Activated CD4-positive, alpha-beta T cell treated with anti-CD3 and anti-CD28 coated beads for 1 hour (primary cell): Measurements from ENCODE around the gene TUBGCP6.
"Not testable (repeated sequence)": the region's sequence is repeated elsewhere in the genome, so short reads cannot be mapped to it uniquely, and the experiment has no call there.

Source experiments
- DNase-seq: peaks from one replicate; pipeline ENCODE4 v3.0.0-alpha.2; 2020

The TUBGCP6 gene

DNA sequence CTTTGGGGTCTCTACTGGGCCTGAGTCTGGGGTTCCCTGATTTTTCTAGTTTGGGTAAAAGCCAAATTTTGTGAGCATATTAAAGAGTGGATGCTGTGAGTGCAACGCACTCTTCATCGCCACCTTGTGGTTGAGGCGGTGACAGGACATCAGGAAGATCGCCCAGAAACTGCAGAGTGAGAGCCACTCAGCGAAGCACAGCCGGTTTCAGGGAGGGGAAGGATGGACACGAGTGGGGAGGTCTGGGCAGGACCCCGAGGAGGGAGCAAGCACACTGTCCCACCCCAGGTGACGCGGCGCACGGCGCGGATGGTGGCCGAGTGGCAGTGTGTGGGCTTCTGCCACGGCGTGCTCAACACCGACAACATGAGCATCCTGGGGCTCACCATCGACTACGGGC is 34.9 kb downstream of the TUBGCP6 start:
- peak; percentile 60 for DNase-seq

DNA sequence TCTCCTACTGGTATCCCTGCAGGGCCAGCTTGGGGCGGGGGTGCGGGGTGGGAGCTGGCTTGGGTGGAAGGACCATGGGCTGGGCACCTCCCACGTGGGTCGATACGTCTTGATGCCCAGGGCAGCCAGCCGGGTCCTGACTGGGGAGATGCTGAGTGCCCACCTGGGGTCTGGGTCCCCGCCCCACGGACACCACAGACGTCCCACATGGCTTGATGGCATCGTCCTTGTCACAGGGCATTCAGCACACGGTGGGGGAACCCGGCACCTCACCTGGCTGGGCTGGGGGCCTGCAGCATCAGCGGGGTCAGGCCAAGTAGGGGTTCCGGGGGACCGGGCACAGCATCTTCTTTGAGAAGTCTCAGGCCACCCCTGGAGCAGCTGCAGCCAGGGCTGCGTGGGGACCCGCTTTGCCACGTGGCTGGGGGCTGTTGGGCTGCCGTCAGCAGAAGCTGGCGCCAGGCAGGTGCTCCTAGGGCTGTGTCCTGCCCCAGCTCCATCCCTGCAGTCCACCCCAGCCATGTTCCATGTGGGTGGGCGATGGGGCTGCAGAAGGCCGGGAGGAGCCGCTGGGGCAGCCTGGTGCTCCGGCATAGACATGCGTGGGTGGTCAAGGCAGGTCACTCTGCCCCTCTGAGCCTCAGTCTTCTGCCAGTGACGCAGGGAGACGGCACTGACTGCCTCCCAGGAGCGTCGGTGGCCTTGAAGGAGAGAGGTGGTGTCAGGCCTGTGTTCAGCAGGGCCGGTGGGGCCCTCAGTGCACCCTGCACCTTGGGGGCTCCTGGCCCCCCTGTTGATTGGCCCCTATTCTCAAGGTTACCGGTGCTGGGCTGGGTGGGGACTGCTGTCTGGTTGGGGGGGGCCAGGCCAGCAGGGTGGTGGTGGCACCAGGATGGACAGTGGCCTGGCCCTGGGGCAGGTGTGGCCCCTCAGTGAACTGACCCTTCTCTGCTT is 35.6 kb downstream of the TUBGCP6 start:
- DNase-seq, result no peak

DNA sequence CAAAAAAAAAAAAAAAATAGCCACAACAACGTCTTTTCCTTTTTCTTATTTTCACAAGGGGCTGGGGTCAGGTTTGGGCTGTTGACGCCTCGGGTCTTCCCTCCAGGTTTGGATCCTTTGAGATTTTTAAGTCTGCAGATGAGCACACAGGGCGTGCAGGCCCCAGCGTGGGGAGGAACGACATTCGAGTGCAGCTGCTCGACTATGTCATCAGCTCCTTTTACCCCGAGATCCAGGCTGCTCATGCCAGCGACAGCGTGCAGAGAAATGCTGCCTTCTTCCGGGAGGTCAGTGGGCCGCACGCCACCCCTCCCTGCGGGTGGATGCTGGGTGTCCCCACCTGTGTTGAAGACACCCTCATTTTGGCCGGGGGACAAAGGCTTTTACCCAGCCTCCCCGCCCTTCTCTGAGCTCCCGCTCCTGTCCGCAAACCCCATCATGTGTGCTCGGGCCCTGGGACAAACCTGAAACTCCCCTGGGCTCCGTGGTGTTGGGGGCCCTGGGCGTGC is 36.3 kb downstream of the TUBGCP6 start:
- no peak for DNase-seq

DNA sequence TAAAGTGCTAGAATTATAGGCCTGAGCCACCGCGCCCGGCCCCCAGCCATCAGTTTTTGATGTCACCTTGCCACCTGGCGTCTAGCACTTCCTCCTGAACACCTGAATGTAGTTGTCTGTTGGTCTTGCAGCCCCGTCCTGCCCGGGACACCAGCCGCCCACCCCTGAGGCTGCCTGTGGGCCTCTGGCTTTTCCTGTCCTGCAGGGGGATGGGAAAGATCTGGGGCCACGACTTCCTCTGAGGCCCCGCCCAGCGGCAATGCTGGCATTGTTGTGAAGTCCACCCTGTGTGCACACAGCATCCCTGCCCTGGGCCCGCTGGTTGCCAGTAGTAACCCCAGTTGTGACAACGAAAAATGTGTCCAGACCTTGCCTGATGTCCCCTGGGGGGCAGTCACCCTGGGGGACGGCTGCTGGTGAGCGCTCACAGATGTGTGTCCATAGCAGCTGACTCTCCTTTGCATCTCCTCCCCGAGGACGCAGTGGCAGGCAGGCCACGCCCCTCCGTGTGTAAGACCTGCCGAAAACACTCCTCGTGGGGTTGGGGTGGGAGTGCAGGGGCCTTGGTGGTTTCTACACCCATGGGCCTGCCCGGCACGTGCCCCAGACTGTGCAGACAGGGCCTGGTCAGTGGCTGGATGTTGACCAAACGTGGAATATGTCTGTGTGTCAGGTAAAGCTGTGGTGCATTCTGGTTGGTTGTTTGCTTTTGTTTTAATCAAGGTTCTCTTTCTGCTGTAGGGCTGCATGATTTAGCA is 37.3 kb downstream of the TUBGCP6 start:
- DNase-seq, result no peak

DNA sequence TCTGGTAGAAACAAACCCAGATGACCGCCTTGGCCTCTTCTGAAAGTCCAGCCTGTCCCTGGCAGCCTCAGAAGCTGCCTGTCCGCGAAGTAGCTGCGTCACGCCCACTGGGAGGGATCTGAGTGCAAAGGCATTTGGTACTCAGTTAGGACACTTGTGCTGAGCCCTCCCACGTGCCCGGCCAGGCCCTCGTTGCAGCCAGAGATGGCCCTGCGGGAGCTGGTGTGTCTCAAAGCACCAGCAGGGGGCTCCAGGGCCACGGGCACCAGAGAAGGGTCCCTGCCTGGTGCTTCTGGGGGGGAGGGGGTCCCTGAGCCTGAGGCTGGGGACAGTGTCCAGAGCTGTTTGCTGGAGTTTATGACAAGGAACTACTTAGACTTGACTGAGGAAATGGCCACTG is 38.2 kb downstream of the TUBGCP6 start:
- no peak for DNase-seq

DNA sequence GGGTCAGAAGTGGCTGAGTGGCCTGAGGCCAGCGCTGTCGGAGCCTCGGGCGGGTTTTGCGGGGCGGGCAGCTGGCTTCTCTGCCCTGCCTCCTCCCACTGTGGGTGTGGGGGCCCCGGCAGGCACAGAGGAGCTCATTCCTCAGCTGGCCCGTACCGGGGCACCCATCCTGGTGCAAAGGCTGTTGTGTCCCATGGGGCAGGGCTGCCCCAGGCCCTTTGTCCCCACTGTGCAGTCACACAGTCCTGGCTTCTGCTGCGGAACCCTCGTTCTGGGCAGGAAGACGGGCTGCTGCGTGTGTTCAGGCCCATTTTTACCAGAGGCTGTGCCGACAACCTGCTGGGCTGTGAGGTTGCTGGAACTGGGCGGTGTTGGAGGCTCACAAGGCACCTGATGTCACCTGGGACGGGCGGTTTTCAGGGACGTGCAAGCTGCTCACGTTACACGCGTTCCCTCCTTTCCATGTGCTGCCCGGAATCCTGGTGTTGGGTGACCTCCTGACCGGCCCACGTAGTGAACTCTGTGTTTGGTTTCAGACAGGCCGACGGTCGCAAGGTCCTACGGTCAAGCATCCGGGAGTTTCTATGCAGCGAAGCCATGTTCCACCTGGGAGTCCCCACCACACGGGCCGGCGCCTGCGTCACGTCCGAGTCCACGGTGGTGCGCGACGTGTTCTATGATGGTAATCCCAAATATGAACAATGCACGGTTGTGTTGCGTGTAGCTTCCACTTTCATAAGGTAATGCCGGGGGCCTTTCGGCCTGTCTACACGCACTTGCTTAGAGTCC is 38.8 kb downstream of the TUBGCP6 start:
- DNase-seq, result no peak

DNA sequence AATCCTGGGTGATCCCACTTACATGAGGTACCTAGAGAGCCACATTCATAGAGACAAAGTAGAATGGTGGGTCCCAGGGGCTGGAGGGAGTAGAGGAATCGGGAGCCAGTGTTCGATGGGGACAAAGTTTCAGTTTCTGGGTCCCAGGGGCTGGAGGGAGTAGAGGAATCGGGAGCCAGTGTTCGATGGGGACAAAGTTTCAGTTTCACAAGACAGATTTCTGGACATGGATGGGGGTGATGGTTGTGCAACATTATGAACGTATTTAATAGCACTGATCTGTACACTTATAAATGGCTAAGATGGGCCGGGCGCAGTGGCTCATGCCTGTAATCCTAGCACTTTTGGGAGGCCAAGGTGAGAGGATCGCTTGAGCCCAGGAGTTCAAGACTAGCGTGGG is 39.8 kb downstream of the TUBGCP6 start:
- not testable (repeated sequence) for DNase-seq

DNA sequence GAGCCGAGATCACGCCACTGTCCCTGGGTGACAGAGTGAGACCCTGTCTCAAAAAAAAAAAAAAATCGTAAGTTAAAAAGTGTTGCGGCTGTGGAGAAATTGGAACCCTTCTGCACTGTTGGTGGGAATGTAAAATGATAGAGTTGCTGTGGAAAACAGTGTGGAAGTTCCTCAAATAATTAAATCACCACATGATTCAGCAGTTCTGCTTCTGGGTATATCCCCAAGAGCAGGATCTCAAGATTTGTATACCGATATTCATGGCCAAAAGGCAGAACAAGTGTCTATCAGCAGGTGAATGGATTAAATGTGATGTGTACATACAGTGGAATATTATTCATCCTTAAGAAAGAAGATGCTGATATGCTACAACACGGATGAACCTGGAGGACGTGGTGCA is 40.3 kb downstream of the TUBGCP6 start:
- no peak for DNase-seq

DNA sequence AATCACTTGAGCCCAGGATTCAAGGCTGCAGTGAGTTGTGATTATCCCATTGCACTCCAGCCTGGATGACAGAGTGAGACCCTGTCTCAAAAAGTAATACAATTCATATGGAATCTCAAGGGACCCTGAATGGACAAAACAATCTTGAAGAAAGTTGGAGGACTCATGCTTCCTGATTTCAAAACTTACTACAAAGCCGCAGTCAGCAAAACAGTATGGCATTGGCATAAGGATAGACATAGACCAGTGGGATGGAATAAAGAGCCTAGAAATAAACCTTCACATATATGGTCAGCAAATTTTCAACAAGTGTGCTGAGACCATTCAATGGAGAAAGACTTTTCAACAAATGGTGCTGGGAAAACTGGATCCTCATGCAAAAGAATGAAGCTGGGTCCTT is 41.5 kb downstream of the TUBGCP6 start:
- no peak for DNase-seq

DNA sequence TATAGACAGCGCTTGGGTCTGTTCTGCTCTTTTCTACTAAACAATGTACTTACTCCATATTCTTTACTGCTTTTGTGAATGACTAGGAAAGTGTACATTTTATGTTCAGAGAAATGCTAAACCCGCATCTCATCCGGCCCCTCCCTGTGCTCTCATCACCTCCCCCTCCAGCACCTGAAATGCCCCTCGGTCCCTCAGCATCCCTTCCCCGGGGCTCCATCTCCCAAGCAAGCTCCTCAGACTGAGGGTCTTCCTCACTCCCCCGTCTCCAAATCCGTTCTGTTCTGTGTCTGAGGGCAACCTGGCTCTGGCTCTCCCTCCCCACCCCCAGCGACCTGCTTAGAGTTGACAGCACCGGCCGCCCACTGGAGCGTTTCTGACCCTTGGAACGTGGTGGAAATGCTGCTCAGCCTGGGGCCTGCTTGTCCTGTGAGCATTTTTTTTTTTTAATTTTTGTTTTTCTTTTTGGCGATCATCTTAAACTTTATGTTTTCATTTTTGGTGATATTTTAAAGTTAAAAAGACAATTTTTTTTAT is 42.6 kb downstream of the TUBGCP6 start:
- no peak for DNase-seq

DNA sequence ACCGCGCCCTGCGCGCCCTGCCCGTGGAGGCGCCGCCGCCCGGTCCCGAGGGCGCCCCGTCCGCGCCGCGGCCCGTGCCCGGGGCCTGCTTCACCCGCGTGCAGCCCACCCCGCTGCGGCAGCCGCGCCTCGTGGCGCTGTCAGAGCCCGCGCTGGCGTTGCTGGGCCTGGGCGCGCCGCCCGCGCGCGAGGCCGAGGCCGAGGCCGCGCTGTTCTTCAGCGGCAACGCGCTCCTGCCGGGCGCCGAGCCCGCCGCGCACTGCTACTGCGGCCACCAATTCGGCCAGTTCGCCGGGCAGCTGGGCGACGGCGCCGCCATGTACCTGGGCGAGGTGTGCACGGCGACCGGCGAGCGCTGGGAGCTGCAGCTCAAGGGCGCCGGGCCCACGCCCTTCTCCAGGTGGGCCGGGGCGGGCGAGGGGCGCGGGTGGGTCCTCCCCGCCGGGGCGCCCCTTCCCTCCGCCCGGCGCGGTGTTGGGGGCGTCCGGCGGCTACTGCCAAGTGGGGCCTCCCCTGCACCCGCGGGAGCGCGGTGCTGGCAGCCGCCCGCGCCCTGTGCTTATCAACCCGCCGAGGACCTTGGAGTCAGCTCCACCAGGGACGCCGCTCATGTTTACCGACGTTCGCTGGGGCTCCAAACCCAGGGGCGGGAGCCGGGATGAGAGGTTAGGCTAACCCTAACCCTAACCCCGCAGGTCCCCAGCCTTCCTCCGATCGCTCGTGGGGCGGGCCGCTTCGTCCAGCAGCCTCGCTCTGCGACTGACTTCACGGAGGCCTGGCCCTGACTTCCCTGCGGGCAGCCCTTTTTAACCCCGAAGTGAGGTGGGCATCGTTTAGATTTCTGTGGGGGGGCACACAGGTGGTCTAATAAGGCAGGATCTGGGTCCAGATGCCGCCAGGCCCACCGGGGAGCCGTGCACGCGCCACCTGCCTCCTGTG is 43.4 kb downstream of the TUBGCP6 start:
- no peak for DNase-seq

DNA sequence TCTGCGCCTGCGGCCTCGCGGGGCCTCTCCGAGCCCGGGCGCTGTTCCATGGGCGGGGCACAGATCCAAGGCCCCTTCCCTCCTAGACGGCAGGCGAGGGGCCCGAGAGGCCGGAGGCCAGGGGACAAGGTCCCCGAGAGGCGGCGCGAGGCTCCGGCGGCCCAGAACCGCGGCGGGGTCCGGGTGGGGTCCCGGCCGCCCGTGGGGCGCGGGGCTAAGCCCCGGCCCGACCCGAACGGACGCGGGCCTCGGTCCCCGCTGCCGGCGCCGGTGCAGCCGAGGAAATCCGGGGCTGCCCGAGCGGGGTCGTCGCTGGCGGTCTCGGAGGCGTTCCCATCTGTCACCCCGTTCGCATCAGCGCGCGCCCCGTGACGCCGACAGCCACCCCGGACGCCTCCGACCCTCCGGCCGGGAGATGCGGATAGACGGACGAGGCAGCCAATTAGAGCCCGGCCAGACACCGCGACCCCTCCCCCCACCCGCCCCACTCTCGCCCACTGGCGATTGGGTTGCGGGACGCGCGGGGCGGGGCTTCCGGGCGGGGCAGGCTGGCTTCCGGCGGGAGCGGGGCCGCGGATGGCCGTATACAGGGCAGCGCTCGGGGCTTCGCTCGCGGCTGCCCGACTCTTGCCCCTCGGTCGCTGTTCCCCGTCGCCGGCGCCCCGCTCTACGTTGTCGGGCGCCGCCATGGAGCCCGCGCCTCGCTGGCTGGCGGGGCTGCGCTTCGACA is 44.2 kb downstream of the TUBGCP6 start, which contains the start of gene SELENOO:
TSS of gene SELENOO (plus strand) at position 551 of the 730 bp plus-strand sequence. CDS start at position 577, 26 bp downstream.
- DNase-seq, result peak; percentile 83

DNA sequence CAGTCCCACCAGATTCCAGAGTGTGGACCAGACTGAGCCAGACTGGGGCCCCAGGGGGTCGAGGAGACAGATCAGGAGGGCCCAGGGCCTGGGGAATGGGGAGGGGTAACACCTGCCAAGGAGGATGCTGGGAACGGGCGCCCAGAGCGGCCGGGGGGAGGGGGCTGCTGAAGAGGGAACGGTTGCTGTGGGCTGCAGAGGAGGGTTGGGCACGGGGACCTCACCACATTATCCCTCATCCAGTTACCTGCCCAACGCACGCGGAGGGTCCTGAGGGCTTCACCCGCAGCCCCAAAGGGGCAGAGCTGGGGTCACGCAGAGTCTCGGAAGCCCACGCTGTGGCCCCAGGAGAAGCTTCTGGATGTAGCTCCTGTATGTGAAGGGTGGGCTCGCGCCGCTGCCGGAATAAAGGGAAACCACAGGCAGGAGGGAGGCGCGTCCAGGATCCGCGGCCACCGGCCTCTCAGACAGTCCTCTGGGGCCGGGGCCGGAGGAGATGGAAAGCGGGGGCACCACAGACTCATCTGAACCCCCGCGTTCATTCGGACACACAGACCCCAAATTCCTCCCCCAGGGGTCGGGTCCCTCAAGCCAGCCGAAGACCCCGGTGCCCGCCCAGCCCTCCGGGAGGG is 44.9 kb downstream of the TUBGCP6 start:
- DNase-seq, result no peak

DNA sequence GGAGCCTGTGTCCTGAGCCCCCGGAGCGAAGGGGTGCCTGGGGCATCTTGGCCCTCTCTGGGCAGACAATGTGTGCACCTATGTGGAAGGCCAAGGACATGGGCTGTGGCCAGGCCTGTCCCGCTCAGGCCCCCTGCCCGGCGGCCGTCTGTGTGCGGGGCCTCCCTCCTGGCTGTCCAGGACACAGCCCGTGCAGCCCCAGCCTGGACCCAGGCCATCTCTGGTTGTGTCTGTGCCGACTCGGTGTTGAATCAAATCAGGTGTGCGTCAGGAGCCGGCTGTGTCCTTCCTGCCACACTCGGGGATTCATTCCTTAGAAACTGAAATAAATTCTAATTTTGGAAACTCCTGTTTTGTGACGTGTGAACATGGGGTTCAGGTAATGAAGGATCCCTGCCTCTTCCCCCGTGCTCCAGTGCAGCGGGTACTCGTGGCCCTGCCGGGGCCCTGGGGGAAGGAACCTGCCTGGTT is 45.5 kb downstream of the TUBGCP6 start:
- DNase-seq, result no peak

DNA sequence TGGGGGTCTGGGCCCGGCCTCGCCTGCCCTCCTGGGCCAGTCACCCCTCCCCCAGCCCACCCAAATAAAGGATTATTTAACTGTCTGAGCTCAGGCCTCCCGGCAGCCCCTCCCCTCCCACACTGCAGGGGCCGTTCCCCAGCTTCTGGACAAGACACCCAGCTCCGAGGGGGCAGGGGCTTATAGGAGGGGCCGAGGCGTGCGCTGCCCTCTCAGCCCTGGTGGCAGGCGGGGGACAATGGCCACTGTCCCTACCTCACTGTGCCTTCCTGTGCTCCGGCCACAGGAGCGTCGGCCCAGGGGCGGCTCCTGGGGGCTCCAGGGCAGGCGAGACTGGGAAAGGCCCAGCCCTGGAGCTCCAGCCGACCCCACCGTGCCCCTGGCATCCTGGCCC is 46.2 kb downstream of the TUBGCP6 start:
- no peak for DNase-seq

DNA sequence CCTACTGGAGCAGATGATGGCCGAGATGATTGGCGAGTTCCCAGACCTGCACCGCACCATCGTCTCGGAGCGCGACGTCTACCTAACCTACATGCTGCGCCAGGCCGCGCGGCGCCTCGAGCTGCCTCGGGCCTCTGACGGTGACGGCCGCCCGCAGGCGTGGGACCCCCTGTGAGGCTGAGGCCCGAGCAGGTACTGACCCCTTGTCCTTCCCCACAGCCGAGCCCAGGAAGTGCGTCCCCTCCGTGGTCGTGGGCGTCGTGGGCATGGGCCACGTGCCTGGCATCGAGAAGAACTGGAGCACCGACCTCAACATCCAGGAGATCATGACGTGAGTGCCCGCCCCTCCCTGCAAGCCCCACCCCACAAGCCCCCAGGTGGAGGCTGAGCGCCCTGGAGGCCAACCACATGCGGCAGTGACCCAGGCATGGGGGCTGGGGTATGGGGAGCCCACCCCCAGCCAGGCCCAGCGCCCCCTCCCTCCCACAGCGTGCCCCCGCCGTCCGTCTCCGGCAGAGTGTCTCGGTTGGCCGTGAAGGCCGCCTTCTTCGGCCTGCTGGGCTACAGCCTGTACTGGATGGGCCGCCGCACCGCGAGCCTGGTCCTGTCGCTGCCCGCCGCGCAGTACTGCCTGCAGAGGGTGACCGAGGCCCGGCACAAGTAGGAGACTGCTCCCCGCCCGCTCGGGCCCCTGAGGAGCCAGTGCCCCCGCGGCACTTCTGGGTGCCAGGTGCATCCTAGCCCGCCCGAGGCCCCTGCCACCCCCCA is 46.8 kb downstream of the TUBGCP6 start:
- no peak for DNase-seq

DNA sequence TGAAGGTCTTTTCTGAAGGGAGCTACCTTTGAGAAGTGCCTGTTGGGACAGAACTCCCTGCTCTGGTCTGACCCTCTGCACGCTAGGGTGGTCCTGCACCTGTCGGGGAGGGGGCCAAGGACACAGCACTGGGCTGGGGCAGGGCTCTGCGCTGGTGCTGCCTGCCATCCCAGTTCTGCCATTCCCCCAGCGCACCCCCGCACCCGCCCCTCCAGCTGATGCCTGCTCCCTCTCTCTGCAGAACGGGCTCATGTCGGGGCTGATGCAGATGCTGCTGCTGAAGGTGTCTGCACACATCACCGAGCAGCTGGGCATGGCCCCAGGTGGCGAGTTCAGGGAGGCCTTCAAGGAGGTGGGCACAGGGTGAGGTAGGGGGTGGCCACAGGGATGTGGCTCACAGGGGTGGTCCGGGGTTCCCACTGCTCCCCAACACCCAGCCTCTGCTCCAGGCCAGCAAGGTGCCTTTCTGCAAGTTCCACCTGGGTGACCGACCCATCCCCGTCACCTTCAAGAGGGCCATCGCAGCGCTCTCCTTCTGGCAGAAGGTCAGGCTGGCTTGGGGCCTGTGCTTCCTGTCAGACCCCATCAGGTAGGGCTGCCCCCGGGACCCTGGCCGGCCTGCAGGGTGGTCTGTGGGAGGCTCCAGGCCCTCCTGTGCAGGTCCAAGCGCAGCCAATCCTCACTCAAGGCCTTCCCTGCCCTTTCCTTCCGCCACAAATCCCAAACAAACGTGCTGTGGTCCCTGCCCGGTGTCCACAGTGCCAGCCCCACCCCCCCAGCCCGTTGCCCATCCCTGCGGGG is 47.6 kb downstream of the TUBGCP6 start:
- DNase-seq, result no peak

DNA sequence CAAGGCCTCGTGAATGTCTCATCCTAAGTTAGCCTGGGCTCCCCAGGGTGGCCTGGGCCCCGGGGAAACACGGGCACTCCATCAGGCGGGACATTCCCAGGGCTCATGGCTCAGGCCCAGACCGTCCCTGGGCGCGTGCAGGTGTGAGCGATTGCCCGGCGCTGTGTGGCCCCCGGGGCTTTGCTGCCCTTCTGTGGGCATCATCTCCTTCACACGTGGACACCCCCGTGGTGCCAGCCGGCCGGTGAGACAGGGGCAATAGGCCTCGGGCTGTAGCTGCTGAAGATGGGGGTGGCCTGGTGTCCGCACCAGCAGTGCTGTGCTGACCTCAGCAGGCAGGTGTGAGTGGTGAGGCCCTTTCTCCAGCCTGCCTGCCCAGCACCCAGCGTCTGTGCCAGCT is 48.6 kb downstream of the TUBGCP6 start:
- DNase-seq, result no peak
